Measurements from ENCODE around the gene MAGI2.
"Not testable (repeated sequence)": the region's sequence is repeated elsewhere in the genome, so short reads cannot be mapped to it uniquely, and the experiment has no call there.

The MAGI2 gene

DNA sequence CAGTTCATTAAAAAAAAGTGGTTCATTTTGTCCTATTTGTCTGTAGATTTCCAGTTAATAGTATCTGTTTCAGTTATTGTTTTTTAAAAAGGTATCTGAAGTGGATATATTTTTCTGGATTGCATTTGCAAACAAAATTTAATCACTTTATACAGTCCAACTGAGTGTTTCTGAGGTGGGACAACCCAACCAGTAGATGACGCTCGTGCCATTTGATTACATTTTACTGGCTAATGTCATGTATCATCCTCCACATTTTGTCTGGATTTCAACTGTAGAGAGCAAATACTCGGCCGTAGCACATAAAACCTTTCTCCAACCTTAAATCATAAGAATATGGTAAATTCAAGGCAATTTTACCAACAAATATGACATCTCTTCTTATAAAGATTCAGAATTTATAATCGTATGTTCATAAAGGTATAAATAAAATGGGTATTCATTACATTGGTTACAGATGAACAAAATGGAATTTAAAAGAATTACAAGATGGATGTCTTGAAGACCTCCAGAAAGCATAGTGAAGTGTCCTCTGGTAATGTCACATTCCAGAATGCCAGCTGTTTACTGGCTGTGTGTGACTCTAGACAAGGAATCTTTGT, 865.9 kb downstream of the MAGI2 start:
- Histone ChIP-seq H4K8ac (ENCODE audit: low read length) (no peak overlapping the region), H3K36me3 (ENCODE audit: control insufficient read depth in 1 of 2, insufficient read depth in 2 of 2, low read depth in 1 of 2, low read length in 2 of 2) (no peaks in the 10 kb centered on the region)

DNA sequence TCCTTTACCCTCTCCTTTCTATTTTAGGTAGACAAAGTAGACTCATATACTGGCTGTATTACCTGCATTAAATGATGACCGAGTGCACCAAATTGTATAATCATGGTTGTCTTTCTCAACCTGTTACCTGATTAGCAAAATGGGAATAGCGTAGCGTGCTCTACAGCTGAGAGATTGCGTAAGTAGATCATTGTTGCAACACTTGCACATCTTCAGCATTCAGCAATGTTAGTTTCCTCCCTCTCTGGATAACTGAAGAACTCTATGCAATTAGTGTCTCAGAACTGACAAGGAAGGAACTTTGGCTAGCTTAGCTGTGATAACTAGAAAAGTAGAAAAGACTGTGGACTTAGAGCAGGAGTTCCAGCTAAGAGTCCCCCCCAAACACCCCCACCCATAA, 867.5 kb downstream of the MAGI2 start:
- Histone ChIP-seq H2AK5ac (ENCODE audit: low read length, severe bottlenecking) (no peak overlapping the region), H2BK5ac (ENCODE audit: low read depth, low read length, poor library complexity, severe bottlenecking) (no peak overlapping the region), H2BK15ac (ENCODE audit: low read depth, poor library complexity, severe bottlenecking) (no peak overlapping the region), H3K23ac (ENCODE audit: low read length in 2 of 2) (no peak overlapping the region), H3K14ac (ENCODE audit: low read length in 2 of 2) (no peak overlapping the region), H3K18ac (ENCODE audit: low read depth in 1 of 2, low read length in 2 of 2) (no peak overlapping the region), H3K4ac (ENCODE audit: low read depth in 1 of 2, low read length in 2 of 2) (no peak overlapping the region), H3K4me1 (ENCODE audit: control insufficient read depth, insufficient read depth, low read depth, low read length) (no peaks in the 10 kb centered on the region), H3K27me3 (ENCODE audit: control insufficient read depth in 1 of 2, insufficient read depth in 1 of 2, low read length in 2 of 2) (no peaks in the 10 kb centered on the region), H2BK12ac (ENCODE audit: low read length in 2 of 2) (no peak overlapping the region), H3K4me2 (ENCODE audit: low read length, poor library complexity, severe bottlenecking) (no peak overlapping the region), H3K36me3 (ENCODE audit: control insufficient read depth in 1 of 2, insufficient read depth in 2 of 2, low read depth in 1 of 2, low read length in 2 of 2) (no peaks in the 10 kb centered on the region), H3K27ac (ENCODE audit: low read length, poor library complexity, severe bottlenecking) (no peak overlapping the region), H3K9me3 (ENCODE audit: control insufficient read depth, low read length) (no peaks in the 10 kb centered on the region), H3K4me3 (ENCODE audit: insufficient read depth in 1 of 2, low read depth in 1 of 2, low read length in 2 of 2) (no peak overlapping the region), H2BK120ac (ENCODE audit: low read depth, low read length) (no peak overlapping the region), H4K8ac (ENCODE audit: low read length) (no peak overlapping the region), H3K9ac (ENCODE audit: low read length) (no peak overlapping the region), H4K91ac (ENCODE audit: low read length) (no peak overlapping the region), H3K79me1 (replicated peaks; ENCODE audit: low read length, poor library complexity, severe bottlenecking) (no peaks in the 10 kb centered on the region), H2AFZ (ENCODE audit: low read depth, low read length) (no peak overlapping the region)
- 97% methylated on average over 4 of the region's 4 CpGs for WGBS
- no peak for DNase-seq

More for the DNA sequence above, 865.9 kb downstream of the MAGI2 start:
- no peak overlapping the region for H2BK120ac ChIP-seq (ENCODE audit: low read depth, low read length)
- H3K14ac ChIP-seq (ENCODE audit: low read length in 2 of 2): no peak overlapping the region
- no peak overlapping the region for H3K9ac ChIP-seq (ENCODE audit: low read length)
- H3K4ac ChIP-seq (ENCODE audit: low read depth in 1 of 2, low read length in 2 of 2): no peak overlapping the region
- no peak overlapping the region for H2BK5ac ChIP-seq (ENCODE audit: low read depth, low read length, poor library complexity, severe bottlenecking)
- no peak overlapping the region for H3K4me2 ChIP-seq (ENCODE audit: low read length, poor library complexity, severe bottlenecking)
- no peak overlapping the region for H3K27ac ChIP-seq (ENCODE audit: low read length, poor library complexity, severe bottlenecking)
- H4K91ac ChIP-seq (ENCODE audit: low read length): no peak overlapping the region
- H3K4me3 ChIP-seq (ENCODE audit: insufficient read depth in 1 of 2, low read depth in 1 of 2, low read length in 2 of 2): no peak overlapping the region
- no peaks in the 10 kb centered on the region for H3K79me1 ChIP-seq (replicated peaks; ENCODE audit: low read length, poor library complexity, severe bottlenecking)
- no peak overlapping the region for H2AK5ac ChIP-seq (ENCODE audit: low read length, severe bottlenecking)
- no peaks in the 10 kb centered on the region for H3K4me1 ChIP-seq (ENCODE audit: control insufficient read depth, insufficient read depth, low read depth, low read length)
- H3K27me3 ChIP-seq (ENCODE audit: control insufficient read depth in 1 of 2, insufficient read depth in 1 of 2, low read length in 2 of 2): no peaks in the 10 kb centered on the region
- H3K18ac ChIP-seq (ENCODE audit: low read depth in 1 of 2, low read length in 2 of 2): no peak overlapping the region
- DNase-seq: no peak
- no peaks in the 10 kb centered on the region for H3K9me3 ChIP-seq (ENCODE audit: control insufficient read depth, low read length)
- no peak overlapping the region for H3K23ac ChIP-seq (ENCODE audit: low read length in 2 of 2)
- H2BK15ac ChIP-seq (ENCODE audit: low read depth, poor library complexity, severe bottlenecking): no peak overlapping the region
- H2AFZ ChIP-seq (ENCODE audit: low read depth, low read length): no peak overlapping the region
- no peak overlapping the region for H2BK12ac ChIP-seq (ENCODE audit: low read length in 2 of 2)
- 75% methylated on average over 5 of the region's 5 CpGs for WGBS

DNA sequence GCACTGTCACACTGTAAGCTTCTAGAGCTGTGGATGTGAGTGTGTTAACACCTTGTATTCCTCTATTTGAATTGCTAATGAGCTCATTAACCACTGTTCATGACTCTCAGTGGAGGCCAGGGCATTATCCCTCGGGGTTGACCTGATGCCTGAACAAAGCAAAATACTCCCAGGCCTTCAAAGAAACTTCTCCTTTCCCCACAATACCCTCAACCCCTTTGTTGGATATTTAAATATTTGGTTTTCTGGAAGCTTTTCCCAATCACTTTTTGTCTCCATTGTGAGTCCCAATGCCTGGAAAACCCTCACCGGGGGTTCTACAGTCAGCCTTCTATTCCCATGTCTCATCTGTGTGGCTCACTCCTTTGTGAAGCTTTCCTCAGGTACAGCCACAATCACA, 874.8 kb downstream of the MAGI2 start:
- Histone ChIP-seq H4K8ac (ENCODE audit: low read length) (no peak overlapping the region), H4K91ac (ENCODE audit: low read length) (no peak overlapping the region), H3K36me3 (ENCODE audit: control insufficient read depth in 1 of 2, insufficient read depth in 2 of 2, low read depth in 1 of 2, low read length in 2 of 2) (no peaks in the 10 kb centered on the region), H3K4me2 (ENCODE audit: low read length, poor library complexity, severe bottlenecking) (no peak overlapping the region), H3K27ac (ENCODE audit: low read length, poor library complexity, severe bottlenecking) (no peak overlapping the region), H3K23ac (ENCODE audit: low read length in 2 of 2) (no peak overlapping the region), H2AK5ac (ENCODE audit: low read length, severe bottlenecking) (no peak overlapping the region), H2BK5ac (ENCODE audit: low read depth, low read length, poor library complexity, severe bottlenecking) (no peak overlapping the region), H3K18ac (ENCODE audit: low read depth in 1 of 2, low read length in 2 of 2) (no peak overlapping the region), H3K79me1 (replicated peaks; ENCODE audit: low read length, poor library complexity, severe bottlenecking) (no peaks in the 10 kb centered on the region), H2BK12ac (ENCODE audit: low read length in 2 of 2) (no peak overlapping the region), H3K4ac (ENCODE audit: low read depth in 1 of 2, low read length in 2 of 2) (no peak overlapping the region), H3K4me3 (ENCODE audit: insufficient read depth in 1 of 2, low read depth in 1 of 2, low read length in 2 of 2) (no peak overlapping the region), H3K9ac (ENCODE audit: low read length) (no peak overlapping the region), H3K4me1 (ENCODE audit: control insufficient read depth, insufficient read depth, low read depth, low read length) (no peaks in the 10 kb centered on the region), H2BK15ac (ENCODE audit: low read depth, poor library complexity, severe bottlenecking) (no peak overlapping the region), H3K9me3 (ENCODE audit: control insufficient read depth, low read length) (no peaks in the 10 kb centered on the region), H3K27me3 (ENCODE audit: control insufficient read depth in 1 of 2, insufficient read depth in 1 of 2, low read length in 2 of 2) (no peaks in the 10 kb centered on the region), H3K14ac (ENCODE audit: low read length in 2 of 2) (no peak overlapping the region), H2BK120ac (ENCODE audit: low read depth, low read length) (no peak overlapping the region), H2AFZ (ENCODE audit: low read depth, low read length) (no peak overlapping the region)
- no peak for DNase-seq
- WGBS: 17% methylated on average over 1 of the region's 2 CpGs

DNA sequence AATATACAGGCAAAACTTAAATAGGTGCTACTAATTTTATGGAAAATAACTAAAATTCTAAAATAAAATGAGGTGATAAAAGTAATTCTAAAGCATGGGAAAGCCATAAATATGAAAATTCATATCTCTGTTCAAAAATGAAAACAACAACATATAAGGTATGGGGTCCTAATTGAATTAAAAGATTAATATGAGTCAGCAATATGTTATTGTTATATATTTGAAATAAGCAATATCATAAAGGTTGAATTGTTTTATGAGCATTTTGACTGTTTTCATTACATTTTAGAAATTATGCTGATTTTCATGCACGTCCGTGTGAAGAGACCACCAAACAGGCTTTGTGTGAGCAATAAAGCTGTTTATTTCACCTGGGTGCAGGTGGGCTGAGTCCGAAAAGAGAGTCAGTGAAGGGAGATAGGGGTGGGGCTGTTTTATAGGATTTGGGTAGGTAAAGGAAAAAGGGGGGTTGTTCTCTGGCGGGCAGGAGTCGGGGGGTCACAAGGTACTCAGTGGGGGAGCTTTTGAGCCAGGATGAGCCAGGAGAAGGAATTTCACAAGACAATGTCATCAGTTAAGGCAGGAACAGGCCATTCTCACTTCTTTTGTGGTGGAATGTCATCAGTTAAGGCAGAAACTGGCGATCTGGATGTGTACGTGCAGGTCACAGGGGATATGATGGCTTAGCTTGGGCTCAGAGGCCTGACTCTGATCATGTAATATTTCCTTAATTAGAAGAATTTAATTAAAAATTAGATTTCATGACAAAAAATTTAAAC, 876.1 kb downstream of the MAGI2 start:
- not testable (repeated sequence) for H3K4ac ChIP-seq (ENCODE audit: low read depth in 1 of 2, low read length in 2 of 2); H3K4me1 ChIP-seq (ENCODE audit: control insufficient read depth, insufficient read depth, low read depth, low read length); H3K4me3 ChIP-seq (ENCODE audit: insufficient read depth in 1 of 2, low read depth in 1 of 2, low read length in 2 of 2); H3K27ac ChIP-seq (ENCODE audit: low read length, poor library complexity, severe bottlenecking); H2BK5ac ChIP-seq (ENCODE audit: low read depth, low read length, poor library complexity, severe bottlenecking); H3K9me3 ChIP-seq (ENCODE audit: control insufficient read depth, low read length); H3K79me1 ChIP-seq (replicated peaks; ENCODE audit: low read length, poor library complexity, severe bottlenecking); H2BK12ac ChIP-seq (ENCODE audit: low read length in 2 of 2); H4K91ac ChIP-seq (ENCODE audit: low read length); H2AFZ ChIP-seq (ENCODE audit: low read depth, low read length); H2AK5ac ChIP-seq (ENCODE audit: low read length, severe bottlenecking); H3K14ac ChIP-seq (ENCODE audit: low read length in 2 of 2); H3K18ac ChIP-seq (ENCODE audit: low read depth in 1 of 2, low read length in 2 of 2); H3K9ac ChIP-seq (ENCODE audit: low read length); H3K27me3 ChIP-seq (ENCODE audit: control insufficient read depth in 1 of 2, insufficient read depth in 1 of 2, low read length in 2 of 2); DNase-seq; H2BK120ac ChIP-seq (ENCODE audit: low read depth, low read length); H4K8ac ChIP-seq (ENCODE audit: low read length); H3K4me2 ChIP-seq (ENCODE audit: low read length, poor library complexity, severe bottlenecking); H3K36me3 ChIP-seq (ENCODE audit: control insufficient read depth in 1 of 2, insufficient read depth in 2 of 2, low read depth in 1 of 2, low read length in 2 of 2); H3K23ac ChIP-seq (ENCODE audit: low read length in 2 of 2)
- H2BK15ac ChIP-seq (ENCODE audit: low read depth, poor library complexity, severe bottlenecking): peak overlapping the region; percentile 7
- WGBS: 70% methylated on average over 6 of the region's 7 CpGs
